CD4-positive, alpha-beta T cell treated with Interleukin-17A for 1 hour (primary cell): ENCODE data around the gene SLC2A4RG.
A peak's percentile ranks its signal among the peaks of the same experiment; 100 is the strongest.
"Not testable (repeated sequence)": the region's sequence is repeated elsewhere in the genome, so short reads cannot be mapped to it uniquely, and the experiment has no call there.

Source experiments
- DNase-seq: peaks from one replicate; pipeline ENCODE4 v3.0.0-alpha.2; 2020

The SLC2A4RG gene

DNA sequence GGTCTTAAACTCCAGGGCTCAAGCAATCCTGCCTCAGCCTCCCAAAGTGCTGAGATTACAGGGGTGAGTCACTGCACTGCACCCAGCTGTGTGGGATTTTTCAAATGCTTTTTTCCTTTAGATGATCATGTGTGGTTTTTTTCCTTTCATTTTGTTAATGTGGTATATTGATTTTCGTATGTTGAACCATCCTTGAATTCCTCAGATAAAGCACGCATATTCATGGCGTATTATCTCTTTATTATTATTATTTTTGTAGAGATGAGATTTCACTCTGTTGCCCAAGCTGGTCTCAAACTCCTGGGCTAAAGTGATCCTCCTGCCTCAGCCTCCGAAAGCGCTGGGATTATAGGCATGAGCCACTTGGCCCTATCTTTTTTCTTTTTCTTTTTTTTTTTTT, 24.7 kb upstream of the SLC2A4RG start:
- DNase-seq: no peak

DNA sequence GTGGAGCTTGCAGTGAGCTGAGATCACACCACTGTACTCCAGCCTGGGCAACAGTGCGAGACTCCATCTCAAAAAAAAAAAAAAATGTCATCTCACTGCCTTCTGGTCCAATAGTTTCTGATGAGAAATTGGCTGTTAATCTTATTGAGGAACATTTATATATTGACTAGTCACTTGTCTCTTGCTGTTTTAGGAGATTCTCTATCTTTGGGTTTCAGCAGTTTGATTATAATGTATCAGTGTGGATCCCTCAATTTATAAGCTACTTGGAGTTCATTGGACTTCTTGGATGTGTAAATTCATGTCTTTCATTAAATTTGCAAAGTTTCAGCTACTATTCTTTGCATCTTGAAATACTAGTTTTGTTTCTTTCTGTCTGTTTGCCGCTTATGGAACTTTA, 20.6 kb upstream of the SLC2A4RG start:
- no peak for DNase-seq

DNA sequence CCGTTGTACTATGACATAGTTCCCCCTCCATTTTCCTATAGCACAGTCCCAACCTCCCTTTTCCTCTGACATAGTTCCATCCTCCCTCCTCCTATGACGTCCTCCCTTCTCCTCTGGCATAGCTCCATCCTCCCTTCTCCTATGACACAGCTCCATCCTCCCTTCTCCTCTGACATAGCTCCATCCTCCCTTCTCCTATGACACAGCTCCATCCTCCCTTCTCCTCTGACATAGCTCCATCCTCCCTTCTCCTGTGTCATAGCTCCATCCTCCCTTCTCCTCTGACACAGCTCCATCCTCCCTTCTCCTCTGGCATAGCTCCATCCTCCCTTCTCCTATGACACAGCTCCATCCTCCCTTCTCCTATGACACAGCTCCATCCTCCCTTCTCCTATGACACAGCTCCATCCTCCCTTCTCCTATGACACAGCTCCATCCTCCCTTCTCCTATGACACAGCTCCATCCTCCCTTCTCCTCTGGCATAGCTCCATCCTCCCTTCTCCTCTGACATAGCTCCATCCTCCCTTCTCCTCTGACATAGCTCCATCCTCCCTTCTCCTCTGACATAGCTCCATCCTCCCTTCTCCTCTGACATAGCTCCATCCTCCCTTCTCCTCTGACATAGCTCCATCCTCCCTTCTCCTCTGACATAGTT, 16.5 kb upstream of the SLC2A4RG start:
- DNase-seq: not testable (repeated sequence)

DNA sequence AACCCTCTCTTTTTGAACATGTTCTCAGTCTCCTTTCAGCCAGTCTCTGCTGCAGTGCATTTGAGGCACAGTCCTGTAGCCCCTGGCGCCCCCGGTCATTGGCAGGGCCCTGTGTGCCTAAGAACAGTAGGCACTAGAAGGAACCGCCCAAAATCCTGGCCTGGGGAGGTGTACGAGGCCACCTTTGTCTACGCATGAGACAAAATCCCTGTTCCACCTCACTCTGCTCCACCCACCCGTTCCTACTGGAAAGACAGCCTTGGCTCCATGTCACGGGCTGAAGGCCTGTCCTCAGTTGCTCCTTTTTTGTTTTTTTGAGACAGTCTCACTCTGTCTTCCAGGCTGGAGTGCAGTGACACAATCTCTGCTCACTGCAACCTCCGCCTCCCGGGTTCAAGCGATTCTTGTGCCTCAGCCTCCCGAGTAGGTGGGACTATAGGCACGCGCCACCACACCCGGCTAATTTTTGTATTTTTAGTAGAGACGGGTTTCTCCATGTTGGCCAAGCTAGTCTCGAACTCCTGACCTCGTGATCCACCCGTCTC, 9.3 kb upstream of the SLC2A4RG start:
- not testable (repeated sequence) for DNase-seq

DNA sequence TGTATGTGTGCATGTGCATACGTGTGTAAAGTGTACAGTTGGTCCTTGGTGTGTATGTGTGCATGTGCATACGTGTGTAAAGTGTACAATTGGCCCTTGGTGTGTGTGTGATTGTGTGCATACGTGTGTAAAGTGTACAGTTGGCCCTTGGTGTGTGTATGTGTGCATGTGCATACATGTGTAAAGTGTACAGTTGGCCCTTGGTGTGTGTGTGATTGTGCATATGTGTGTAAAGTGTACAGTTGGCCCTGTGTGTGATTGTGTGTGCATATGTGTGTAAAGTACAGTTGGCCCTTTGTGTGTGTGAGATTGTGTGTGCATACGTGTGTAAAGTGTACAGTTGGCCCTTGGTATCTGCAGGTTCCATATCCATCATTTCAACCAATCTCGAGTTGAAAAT, 8.2 kb upstream of the SLC2A4RG start:
- DNase-seq: no peak

DNA sequence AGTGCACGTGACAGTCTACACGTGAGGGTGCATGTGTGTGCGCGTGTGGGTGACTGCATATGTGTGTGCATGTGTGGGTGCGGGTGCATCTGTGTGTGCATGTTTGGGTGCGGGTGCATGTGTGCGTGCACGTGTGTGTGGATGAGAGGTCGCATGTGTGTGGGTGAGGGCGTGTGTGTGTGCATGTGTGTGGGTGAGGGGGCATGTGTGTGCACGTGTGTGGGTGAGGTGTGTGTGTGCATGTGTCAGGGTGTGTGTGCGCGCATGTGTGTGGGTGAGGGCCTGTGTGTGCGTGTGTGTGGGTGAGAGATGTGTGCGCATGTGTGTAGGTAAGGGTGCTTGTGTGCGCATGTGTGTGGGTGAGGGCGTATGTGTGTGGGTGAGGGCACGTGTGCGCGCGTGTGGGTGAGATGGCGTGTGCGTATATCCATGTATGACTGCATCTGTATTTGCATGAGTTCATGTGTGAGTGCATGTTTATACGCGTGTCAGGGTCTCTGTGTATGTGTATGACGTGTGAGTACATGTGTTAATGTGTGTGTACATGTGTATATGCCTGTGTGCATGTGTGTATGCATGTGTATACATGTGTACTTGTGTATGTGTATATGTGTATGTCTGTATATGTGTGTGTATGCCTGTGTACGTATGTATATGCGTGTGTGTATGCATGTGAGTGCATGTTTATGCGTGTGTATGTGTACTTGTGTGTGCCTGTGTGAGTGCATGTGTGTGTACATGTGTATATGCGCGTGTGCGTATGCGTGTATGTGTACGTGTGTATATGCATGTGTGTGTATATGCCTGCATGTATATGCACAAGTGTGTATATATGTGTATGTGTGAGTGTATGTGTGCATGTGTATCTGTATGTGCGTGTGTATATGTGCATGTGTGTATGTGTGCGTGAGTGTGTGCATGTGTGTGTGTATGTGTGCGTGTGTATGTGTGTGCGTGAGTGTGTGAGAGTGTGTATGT, 7.2 kb upstream of the SLC2A4RG start:
- DNase-seq: no peak

DNA sequence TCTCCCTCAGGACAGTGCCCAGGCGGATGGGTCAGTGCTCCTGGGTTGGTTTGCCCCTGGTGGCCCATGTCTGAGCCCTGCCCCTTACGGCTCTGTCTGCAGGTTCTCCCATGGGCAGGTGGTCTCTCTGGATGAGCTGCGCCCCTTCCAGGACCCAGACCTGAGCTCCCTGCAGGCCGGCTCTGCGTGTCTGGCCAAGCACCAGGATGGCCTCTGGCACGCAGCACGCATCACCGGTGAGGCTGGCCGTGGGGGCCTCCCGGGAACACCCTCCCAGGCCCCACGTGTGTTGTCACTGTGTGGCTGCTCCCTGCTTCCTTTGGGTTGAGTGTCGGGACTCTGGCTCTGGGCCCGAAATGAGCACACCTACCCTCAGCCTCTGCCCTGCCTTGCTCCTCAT, 6.5 kb upstream of the SLC2A4RG start:
- no peak for DNase-seq

DNA sequence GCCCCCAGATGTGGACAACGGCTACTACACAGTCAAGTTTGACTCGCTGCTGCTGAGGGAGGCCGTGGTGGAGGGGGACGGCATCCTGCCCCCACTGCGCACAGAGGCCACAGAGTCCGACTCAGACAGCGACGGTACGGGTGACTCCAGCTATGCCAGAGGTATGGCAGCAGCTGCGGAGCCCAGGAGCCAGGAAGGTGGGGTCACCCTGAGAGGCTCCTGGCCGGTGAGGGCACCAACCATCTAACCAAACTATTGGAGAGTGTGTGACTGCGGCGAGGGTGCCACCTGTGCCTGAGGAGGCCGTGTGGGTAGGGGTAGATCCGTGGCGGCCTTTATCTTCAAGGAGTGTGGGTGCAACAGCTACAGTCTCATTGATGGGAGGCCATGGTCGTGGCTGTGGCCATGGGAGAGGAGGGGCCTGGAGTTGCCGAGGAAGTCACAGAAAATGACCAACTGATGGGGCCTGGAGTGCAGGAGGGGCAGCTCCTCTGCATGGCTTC, 5.9 kb upstream of the SLC2A4RG start:
- no peak for DNase-seq

DNA sequence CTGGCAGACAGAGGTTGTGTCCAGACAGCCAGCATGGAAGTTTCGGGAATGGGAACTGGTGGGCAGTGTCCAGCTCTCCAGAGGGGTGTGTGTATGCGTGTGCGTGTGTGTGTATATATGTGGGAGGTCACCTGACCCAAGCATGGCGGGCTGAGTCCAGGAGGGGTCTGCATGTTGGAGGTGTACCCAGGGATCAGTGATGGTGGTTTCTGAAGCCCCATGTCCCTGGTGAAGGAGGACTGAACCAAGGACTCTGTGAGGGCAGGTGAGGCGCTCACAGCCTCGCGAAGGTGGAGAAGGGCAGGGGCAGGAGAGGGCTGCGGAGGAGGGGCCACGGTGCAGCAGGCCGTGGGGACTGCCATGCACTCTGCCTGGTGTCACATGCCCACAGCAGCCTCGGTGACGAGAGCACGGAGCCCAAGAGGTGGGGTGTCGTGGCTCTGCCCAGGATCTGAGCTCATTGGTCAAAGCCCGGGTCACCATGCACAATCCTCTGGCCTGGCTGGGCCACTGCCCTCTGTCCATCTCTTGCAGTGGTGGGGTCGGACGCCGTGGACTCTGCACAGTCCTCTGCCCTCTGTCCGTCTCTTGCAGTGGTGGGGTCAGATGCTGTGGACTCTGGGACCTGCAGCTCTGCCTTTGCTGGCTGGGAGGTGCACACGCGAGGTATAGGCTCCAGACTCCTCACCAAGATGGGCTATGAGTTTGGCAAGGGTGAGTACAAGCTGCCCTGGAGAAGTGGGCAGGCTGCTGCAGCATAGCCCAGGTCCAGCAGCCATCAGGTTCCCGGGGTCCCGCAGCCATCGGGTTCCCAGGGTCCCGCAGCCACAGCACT, 5.2 kb upstream of the SLC2A4RG start:
- no peak for DNase-seq

DNA sequence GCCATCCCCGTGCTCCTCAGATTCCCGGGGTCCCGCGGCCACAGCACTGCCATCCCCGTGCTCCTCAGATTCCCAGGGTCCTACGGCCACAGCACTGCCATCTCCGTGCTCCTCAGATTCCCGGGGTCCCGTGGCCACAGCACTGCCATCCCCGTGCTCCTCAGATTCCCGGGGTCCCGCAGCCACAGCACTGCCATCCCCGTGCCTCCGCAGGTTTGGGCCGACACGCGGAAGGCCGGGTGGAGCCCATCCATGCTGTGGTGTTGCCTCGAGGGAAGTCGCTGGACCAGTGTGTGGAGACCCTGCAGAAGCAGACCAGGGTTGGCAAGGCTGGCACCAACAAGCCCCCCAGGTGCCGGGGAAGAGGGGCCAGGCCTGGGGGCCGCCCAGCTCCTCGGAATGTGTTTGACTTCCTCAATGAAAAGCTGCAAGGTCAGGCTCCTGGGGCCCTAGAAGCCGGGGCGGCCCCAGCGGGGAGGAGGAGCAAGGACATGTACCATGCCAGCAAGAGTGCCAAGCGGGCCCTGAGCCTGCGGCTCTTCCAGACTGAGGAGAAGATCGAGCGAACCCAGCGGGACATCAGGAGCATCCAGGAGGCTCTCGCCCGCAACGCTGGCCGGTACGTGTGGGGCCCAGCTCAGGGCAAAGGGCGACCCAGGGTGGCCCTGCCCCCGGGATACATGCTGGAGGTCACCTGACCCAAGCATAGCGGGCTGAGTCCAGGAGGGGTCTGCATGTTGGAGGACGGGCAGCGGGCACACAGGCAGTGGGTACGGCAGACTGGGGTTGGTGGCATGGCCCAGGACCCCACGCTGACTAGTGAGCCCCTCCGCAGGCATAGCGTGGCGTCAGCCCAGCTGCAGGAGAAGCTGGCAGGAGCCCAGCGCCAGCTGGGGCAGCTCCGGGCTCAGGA, 4.4 kb upstream of the SLC2A4RG start:
- DNase-seq: no peak

DNA sequence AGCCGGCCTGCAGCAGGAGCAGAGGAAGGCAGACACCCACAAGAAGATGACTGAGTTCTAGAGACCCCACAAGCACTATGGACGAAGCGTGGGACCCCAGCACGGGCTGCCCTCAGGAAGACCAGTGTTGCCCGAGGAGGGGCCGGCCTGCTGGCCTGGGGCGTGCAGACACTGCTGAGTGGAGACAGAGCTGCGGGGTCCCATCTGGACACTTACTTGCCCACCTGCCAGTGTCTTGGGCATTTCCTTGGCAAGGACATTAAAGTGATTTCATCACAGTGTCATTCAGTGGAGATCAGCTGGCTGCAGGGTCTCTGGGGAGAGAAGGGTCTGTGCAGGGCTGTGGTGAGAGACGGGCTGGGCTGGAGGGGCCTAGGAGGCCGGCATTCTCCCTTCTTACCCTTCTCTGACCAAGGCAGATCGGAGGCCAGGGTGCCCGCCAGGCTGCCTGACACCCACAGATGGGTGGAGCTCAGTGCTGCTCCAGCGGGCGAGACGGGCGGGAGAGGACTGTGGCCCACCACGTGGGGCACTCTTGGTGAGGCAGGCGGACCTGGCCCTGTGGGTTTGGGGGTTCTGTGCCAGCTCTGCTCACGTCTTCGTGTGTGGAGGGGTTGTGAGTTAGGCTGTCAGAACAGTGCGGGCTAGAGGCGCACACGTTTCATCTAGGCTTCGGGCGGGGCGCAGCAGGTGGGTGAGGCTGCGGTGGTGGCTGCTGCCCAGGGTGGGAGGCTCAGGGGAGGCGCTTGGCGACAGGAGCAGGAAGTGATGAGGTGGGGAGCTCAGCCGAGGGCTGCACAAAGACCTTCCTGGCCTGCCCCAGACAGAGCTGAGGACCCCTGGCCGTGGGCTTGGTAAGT, 3.5 kb upstream of the SLC2A4RG start, which contains the start of gene LIME1:
Gene LIME1 (plus strand): TSS at position 806 of the 860 bp plus-strand sequence. CDS start 886 bp downstream, outside the sequence.
- peak; percentile 85 for DNase-seq

DNA sequence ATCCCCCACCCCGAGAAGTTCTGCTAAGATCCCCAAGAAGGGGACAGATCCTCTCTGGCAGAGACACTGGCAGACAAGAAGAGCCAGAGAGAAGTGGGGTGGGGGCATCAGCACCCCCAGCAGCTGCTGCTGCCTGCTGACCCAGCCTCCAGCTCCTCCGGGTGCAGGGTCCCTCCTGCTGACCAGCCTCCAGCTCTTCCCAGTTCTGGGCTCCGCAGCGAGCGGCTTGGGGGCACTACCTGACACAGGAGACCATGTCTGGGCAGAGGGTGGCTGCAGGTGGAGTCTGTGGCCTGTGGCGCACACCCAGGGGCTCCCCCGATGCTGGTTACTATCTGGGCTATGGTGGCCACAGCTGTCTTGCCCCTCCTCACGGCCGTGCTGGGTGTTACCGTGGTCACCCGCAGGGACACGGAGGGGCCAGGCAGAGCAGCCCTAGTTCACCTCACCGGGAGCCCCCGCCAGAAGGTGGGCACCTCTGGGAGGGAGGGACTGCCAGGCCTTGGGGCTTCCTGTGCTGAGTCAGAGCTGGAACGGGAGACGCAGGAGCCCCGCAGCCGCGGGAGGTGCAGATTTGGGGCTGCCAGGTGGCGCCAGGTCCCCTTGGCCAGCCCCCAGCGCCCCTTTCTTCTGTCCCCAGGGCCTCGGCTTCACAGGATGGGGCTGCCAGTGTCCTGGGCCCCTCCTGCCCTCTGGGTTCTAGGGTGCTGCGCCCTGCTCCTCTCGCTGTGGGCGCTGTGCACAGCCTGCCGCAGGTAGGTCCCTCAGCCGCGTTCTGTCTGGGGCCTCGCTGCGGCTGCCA, 2.5 kb upstream of the SLC2A4RG start:
- DNase-seq: peak; percentile 57

DNA sequence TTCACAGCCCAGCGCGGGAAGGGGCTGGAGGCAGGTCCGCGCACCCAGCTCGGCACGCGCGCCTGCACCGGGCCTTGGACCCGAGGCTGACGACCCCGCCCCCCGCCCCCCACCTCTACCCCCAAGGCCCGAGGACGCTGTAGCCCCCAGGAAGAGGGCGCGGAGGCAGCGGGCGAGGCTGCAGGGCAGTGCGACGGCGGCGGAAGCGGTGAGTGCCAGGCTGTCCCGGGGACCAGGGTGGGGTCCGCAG, 2.0 kb upstream of the SLC2A4RG start:
- DNase-seq: no peak

DNA sequence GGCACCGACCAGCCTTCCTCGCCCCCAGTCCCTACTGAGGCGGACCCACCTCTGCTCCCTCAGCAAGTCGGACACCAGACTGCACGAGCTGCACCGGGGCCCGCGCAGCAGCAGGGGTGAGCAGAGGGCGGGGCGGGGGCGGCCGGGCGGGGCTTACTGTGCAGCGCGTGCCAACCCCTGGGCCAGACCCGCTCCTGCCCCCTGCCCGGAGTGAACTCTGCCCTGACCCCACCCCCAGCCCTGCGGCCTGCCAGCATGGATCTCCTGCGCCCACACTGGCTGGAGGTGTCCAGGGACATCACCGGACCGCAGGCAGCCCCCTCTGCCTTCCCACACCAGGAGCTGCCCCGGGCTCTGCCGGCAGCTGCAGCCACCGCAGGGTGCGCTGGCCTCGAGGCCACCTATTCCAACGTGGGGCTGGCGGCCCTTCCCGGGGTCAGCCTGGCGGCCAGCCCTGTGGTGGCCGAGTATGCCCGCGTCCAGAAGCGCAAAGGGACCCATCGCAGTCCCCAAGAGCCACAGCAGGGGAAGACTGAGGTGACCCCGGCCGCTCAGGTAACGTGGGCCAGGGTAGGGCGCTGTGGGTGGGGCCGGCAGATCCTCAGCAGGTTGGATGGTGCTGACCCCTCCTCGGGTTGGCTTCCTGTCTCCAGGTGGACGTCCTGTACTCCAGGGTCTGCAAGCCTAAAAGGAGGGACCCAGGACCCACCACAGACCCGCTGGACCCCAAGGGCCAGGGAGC, 1.5 kb upstream of the SLC2A4RG start:
- DNase-seq: peak; percentile 33

DNA sequence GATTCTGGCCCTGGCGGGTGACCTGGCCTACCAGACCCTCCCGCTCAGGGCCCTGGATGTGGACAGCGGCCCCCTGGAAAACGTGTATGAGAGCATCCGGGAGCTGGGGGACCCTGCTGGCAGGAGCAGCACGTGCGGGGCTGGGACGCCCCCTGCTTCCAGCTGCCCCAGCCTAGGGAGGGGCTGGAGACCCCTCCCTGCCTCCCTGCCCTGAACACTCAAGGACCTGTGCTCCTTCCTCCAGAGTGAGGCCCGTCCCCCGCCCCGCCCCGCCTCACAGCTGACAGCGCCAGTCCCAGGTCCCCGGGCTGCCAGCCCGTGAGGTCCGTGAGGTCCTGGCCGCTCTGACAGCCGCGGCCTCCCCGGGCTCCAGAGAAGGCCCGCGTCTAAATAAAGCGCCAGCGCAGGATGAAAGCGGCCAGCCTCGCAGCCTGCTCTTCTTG, 868 bp upstream of the SLC2A4RG start:
- peak; percentile 43 for DNase-seq

DNA sequence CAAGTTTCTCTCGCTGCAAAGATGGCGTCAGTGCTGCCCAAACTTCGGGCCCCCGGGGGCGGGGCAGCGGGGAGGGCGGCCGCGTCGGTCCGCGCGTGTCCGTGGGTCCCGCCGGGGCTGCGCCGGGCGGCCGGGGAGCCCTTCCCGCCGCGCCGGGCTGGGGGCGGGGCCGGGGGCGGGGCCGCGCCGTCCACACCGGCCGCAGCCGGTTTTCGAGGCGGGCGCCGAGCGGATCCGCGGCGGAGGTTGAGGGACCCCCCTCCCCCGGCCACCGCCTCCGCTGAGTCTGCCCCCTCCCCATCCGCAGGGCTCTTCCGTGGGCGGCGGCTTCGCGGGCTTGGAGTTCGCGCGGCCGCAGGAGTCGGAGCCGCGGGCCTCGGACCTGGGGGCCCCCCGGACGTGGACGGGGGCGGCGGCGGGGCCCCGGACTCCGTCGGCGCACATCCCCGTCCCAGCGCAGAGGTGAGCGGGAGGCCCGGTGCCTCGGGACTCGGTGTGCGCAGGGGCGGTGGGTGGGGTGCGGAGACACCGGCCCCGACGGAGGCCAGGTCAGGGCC, 572 bp downstream of the SLC2A4RG start:
- DNase-seq: peak; percentile 72

DNA sequence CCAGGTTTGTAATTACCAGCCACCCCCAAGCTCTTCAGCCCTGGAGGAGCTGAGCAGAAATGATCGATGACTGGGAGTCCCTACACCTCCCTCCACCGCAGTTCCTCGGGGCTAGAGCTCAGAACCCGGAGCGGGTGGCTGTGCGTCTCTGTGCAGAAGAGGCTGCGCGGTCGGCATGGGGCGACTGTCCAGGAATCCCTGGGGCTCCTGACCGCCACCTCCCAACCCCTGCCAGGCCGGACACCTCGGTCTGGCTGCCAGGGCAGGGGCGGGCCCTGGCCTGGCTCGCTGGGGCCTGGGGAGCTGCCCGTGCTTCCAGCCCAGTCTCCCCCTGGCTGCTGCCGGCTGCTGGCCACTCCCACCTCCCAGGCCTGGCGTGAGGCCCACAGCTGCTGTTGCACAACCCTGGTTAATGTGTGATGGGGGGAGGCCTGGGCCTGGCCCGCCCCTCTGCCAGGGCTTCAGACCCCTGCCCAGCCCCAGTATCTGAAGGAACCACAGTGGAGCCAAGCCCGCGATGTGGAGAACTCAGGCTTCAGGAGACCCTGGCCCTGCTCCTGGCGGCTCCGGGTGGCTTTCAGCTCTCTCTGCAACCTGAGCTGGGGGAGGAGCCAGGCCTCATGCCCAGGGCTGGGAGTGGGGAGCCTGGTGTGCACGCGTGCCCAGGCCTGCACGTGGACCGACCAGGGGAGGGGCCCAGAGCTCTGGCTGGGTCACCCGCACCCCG, 1.2 kb downstream of the SLC2A4RG start:
- DNase-seq: peak; percentile 46

DNA sequence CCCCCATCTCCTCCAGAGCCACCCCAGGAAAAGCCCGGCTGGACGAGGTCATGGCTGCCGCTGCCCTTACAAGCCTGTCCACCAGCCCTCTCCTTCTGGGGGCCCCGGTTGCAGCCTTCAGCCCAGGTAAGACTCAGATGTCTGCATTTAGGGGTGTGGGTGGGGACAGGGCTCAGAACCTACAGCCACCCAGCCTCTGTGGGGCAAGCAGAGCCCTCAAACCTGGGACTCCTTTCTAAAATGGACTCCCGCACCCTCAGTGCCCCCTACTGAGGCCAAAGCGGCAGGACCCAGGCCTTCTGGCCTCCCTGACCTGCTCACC, 1.7 kb downstream of the SLC2A4RG start:
- no peak for DNase-seq
